HCT116 (cell line): ENCODE measurements around the gene NSUN2. TPM values are rescaled to one million over a fixed set of nuclear protein-coding genes. Genes with fewer than 3 reads are reported as not detected.

Source experiments
- ATAC-seq: fragments of 200-7000 bp; cut with Tn5 transposase; 2 replicates; pipeline ENCODE4 v1.9.1; 2020; ENCODE audit warnings: mild to moderate bottlenecking, moderate library complexity
- BruUV-seq: library from RNA; stranded (reverse); fragments of 400-500 nt; replicated peaks from 2 replicates; lab custom pipeline; 2021; lab: Mats Ljungman, UMichigan
- CTCF ChIA-PET: fragments of 300-600 bp; sonication (Branson Sonifier 250); formaldehyde crosslinking; loops from one replicate; lab custom pipeline; 2021; ENCODE audit warnings: antibody characterized with exemption; lab: Charles Lee
- POLR2A ChIA-PET: fragments of 300-600, 350-600 bp; sonication (Branson Sonifier 250); formaldehyde crosslinking; loops from one replicate; lab custom pipeline; 2021; ENCODE audit warnings: antibody characterized with exemption; lab: Charles Lee
- RAD21 ChIA-PET, 2 experiments: fragments of 300-600 bp; sonication (Branson Sonifier 250); formaldehyde crosslinking; loops; one replicate each; lab custom pipeline; 2023; ENCODE audit warnings: low total read pairs in 2 of 2; ENCODE audit not compliant: uncharacterized antibody in 2 of 2, unreplicated experiment in 2 of 2, low non-redundant PET in 1 of 2; lab: Charles Lee
- DNase-seq: peaks from one replicate; pipeline ENCODE4 v3.0.0-alpha.2; 2010; ENCODE audit warnings: low read depth, low spot score
- H2AFZ ChIP-seq: fragments of 200-600 bp; shearing (Covaris generic), sonication (generic); 2 replicates; pipeline ENCODE4 v1.6.1; 2017; ENCODE audit warnings: low read depth, mixed run types, mixed read lengths, antibody characterized with exemption, low read length; ENCODE audit not compliant: poor library complexity, severe bottlenecking
- H3K27ac ChIP-seq: 2 replicates; pipeline ENCODE4 v1.5.1; 2012; ENCODE audit warnings: low read depth, low read length
- H3K27me3 ChIP-seq: fragments of 200-600 bp; sonication (generic); 2 replicates; pipeline ENCODE4 v1.6.1; 2016; ENCODE audit warnings: mixed run types, low read length, mixed read lengths; ENCODE audit not compliant: insufficient read depth
- H3K36me3 ChIP-seq, 2 experiments: fragments of 200-500 bp in 1 of 2; fragments of 200-600 bp in 1 of 2; sonication (Bioruptor generic) in 1 of 2; sonication (generic) in 1 of 2; 2 replicates each; pipeline versions ENCODE4 v1.5.1 to v1.6.1; 2014 to 2016; ENCODE audit warnings: low read length in 2 of 2, inconsistent platforms in 1 of 2, mixed read lengths in 1 of 2, mixed run types in 1 of 2; ENCODE audit not compliant: insufficient read depth in 2 of 2, control insufficient read depth in 1 of 2
- H3K4me1 ChIP-seq, 2 experiments: fragments of 200-600 bp in 1 of 2; sonication (generic) in 1 of 2; 2 replicates each; pipeline versions ENCODE4 v1.5.1 to v1.6.1; 2012 to 2017; ENCODE audit warnings: low read length in 2 of 2, inconsistent platforms in 1 of 2, mild to moderate bottlenecking in 1 of 2, mixed read lengths in 1 of 2, mixed run types in 1 of 2, moderate library complexity in 1 of 2; ENCODE audit not compliant: insufficient read depth in 2 of 2, control insufficient read depth in 1 of 2
- H3K4me2 ChIP-seq: fragments of 200-600 bp; sonication (generic); 2 replicates; pipeline ENCODE4 v1.6.1; 2017; ENCODE audit warnings: mixed run types, low read length, mixed read lengths
- H3K4me3 ChIP-seq, 2 experiments: fragments of 200-600 bp in 1 of 2; sonication (generic) in 1 of 2; replicated peaks in 1 of 2; 2 replicates each; pipeline ENCODE4 v1.5.1; 2011 to 2016; ENCODE audit warnings: low read length in 2 of 2, control low read depth in 1 of 2, low read depth in 1 of 2, mild to moderate bottlenecking in 1 of 2, mixed read lengths in 1 of 2, mixed run types in 1 of 2
- H3K79me2 ChIP-seq: fragments of 200-600 bp; sonication (generic); 2 replicates; pipeline ENCODE4 v1.6.1; 2017; ENCODE audit warnings: mild to moderate bottlenecking, mixed run types, low read length, moderate library complexity, mixed read lengths; ENCODE audit not compliant: insufficient read depth
- H3K9ac ChIP-seq: fragments of 200-600 bp; sonication (generic); 2 replicates; pipeline ENCODE4 v1.6.1; 2016; ENCODE audit warnings: low read length, mixed read lengths
- H3K9me2 ChIP-seq: fragments of 200-600 bp; sonication (generic), shearing (Covaris generic); 2 replicates; pipeline ENCODE4 v1.6.1; 2017; ENCODE audit warnings: mixed run types, mild to moderate bottlenecking, moderate library complexity; ENCODE audit not compliant: insufficient read depth
- H3K9me3 ChIP-seq, 2 experiments: fragments of 200-500 bp in 1 of 2; fragments of 200-600 bp in 1 of 2; sonication (Bioruptor generic) in 1 of 2; sonication (generic) in 1 of 2; 2 replicates each; pipeline ENCODE4 v1.6.1; 2014 to 2017; ENCODE audit warnings: low read length in 2 of 2, mixed read lengths in 2 of 2, inconsistent platforms in 1 of 2, low read depth in 1 of 2, mild to moderate bottlenecking in 1 of 2, mixed run types in 1 of 2, moderate library complexity in 1 of 2; ENCODE audit not compliant: control insufficient read depth in 1 of 2, insufficient read depth in 1 of 2
- H4K20me1 ChIP-seq: fragments of 200-600 bp; sonication (generic), shearing (Covaris generic); 2 replicates; pipeline ENCODE4 v1.6.1; 2017; ENCODE audit warnings: mixed run types, mild to moderate bottlenecking, moderate library complexity; ENCODE audit not compliant: insufficient read depth
- CBX3 ChIP-seq: IDR thresholded peaks from 2 replicates; pipeline ENCODE4 v1.6.1; 2012; ENCODE audit warnings: low read depth
- EGR1 ChIP-seq: IDR thresholded peaks from 2 replicates; pipeline ENCODE4 v1.6.1; 2012; ENCODE audit warnings: low read depth
- ELF1 ChIP-seq: IDR thresholded peaks from 2 replicates; pipeline ENCODE4 v1.6.1; 2012; ENCODE audit warnings: low read depth, borderline replicate concordance
- EZH2phosphoT487 ChIP-seq: fragments of 200-600 bp; IDR thresholded peaks from 2 replicates; pipeline ENCODE4 v1.6.1; 2018; ENCODE audit warnings: antibody characterized with exemption, borderline replicate concordance
- FOSL1 ChIP-seq: IDR thresholded peaks from 2 replicates; pipeline ENCODE4 v1.6.1; 2012; ENCODE audit warnings: low read depth
- JUND ChIP-seq: IDR thresholded peaks from 2 replicates; pipeline ENCODE4 v1.6.1; 2012
- POLR2A ChIP-seq: IDR thresholded peaks from 2 replicates; pipeline ENCODE4 v1.7.0; 2011; ENCODE audit warnings: borderline replicate concordance; ENCODE audit not compliant: insufficient read depth, insufficient read length; ENCODE audit errors: extremely low read depth
- POLR2AphosphoS5 ChIP-seq: IDR thresholded peaks from 2 replicates; pipeline ENCODE4 v1.6.1; 2011; ENCODE audit warnings: mild to moderate bottlenecking, low read depth, low read length, moderate library complexity
- RAD21 ChIP-seq: IDR thresholded peaks from 2 replicates; pipeline ENCODE4 v1.6.1; 2012; ENCODE audit warnings: low read depth, mild to moderate bottlenecking
- SP1 ChIP-seq: IDR thresholded peaks from 2 replicates; pipeline ENCODE4 v1.6.1; 2012; ENCODE audit warnings: low read depth
- SRF ChIP-seq: IDR thresholded peaks from 2 replicates; pipeline ENCODE4 v1.6.1; 2012; ENCODE audit warnings: low read depth
- ZBTB33 ChIP-seq: IDR thresholded peaks from 2 replicates; pipeline ENCODE4 v1.6.1; 2011; ENCODE audit warnings: mild to moderate bottlenecking, low read length, moderate library complexity; ENCODE audit not compliant: insufficient replicate concordance; ENCODE audit errors: extremely low read depth
- ZFX ChIP-seq: fragments of 450-650 bp; IDR thresholded peaks from 2 replicates; pipeline ENCODE4 v1.6.1; 2017
- ZNF274 ChIP-seq: fragments of 200-500 bp; sonication (Bioruptor generic); IDR thresholded peaks from 2 replicates; pipeline ENCODE4 v1.6.1; 2014; ENCODE audit warnings: mild to moderate bottlenecking, low read depth, low read length, inconsistent platforms
- intact Hi-C: fragments of 100-400 bp; cut with micrococcal nuclease; formaldehyde crosslinking; loops from 2 replicates; pipeline ENCODE4 v1.10.0; 2022
- total RNA-seq: library from RNA; stranded (reverse); gene quantifications from one replicate; pipeline ENCODE4 v1.2.1, GENCODE V29; 2021; ENCODE audit not compliant: unreplicated experiment
- TF ChIP-seq, protein P1 (sequence below): IDR thresholded peaks from 2 replicates; pipeline ENCODE4 v1.6.1; 2012; ENCODE audit warnings: low read depth

Gene NSUN2
- total RNA-seq, 1 experiment from 2014 or later = 101 TPM

- no peak overlapping the region for H2AFZ ChIP-seq
- ChIA-PET POLR2A (no interaction called here), CTCF (no interaction called here), RAD21 (no interaction called here)
- ATAC-seq (no peak), DNase-seq (no peak)
- H3K9me2 ChIP-seq = no peaks in the 10 kb centered on the region
- no peaks in the 10 kb centered on the region for H3K27me3 ChIP-seq
- peaks cover 8% of the 10 kb centered on the region; the same call in 1 of the 2 replicates for H4K20me1 ChIP-seq
- no peak overlapping the region for H3K4me3 ChIP-seq
- no peak overlapping the region for H3K27ac ChIP-seq
- no peaks in the 10 kb centered on the region for H3K9me3 ChIP-seq
- no peak overlapping the region for H3K9ac ChIP-seq
- H3K4me2 ChIP-seq = no peak overlapping the region
- peaks cover 50% of the 10 kb centered on the region for H3K79me2 ChIP-seq
- no TSS peak for BruUV-seq
- intact Hi-C loops = no loop called here
- no peaks in the 10 kb centered on the region for H3K4me1 ChIP-seq
- peaks cover 79% of the 10 kb centered on the region in 2 experiments for H3K36me3 ChIP-seq
- TF ChIP-seq ZFX (no peak), JUND (no peak), RAD21 (no peak), EZH2phosphoT487 (no peak), SP1 (no peak), FOSL1 (no peak), CBX3 (no peak), ELF1 (no peak), POLR2A (no peak), EGR1 (no peak), ZNF274 (no peak), POLR2AphosphoS5 (no peak), ZBTB33 (no peak), SRF (no peak)
- TF ChIP-seq, protein P1, sequence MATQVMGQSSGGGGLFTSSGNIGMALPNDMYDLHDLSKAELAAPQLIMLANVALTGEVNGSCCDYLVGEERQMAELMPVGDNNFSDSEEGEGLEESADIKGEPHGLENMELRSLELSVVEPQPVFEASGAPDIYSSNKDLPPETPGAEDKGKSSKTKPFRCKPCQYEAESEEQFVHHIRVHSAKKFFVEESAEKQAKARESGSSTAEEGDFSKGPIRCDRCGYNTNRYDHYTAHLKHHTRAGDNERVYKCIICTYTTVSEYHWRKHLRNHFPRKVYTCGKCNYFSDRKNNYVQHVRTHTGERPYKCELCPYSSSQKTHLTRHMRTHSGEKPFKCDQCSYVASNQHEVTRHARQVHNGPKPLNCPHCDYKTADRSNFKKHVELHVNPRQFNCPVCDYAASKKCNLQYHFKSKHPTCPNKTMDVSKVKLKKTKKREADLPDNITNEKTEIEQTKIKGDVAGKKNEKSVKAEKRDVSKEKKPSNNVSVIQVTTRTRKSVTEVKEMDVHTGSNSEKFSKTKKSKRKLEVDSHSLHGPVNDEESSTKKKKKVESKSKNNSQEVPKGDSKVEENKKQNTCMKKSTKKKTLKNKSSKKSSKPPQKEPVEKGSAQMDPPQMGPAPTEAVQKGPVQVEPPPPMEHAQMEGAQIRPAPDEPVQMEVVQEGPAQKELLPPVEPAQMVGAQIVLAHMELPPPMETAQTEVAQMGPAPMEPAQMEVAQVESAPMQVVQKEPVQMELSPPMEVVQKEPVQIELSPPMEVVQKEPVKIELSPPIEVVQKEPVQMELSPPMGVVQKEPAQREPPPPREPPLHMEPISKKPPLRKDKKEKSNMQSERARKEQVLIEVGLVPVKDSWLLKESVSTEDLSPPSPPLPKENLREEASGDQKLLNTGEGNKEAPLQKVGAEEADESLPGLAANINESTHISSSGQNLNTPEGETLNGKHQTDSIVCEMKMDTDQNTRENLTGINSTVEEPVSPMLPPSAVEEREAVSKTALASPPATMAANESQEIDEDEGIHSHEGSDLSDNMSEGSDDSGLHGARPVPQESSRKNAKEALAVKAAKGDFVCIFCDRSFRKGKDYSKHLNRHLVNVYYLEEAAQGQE = no peak
These were observed 28.5 kb downstream of the NSUN2 start for GRCh38 chr5:6604341-6604740.
